KOPT-K1 (cell line): Measurements from ENCODE around the gene SUCLG1.

ENCODE experiments used
- H3K27ac ChIP-seq: fragments of 200-600 bp; sonication (generic); 2 replicates; pipeline ENCODE4 v1.5.1; 2016; ENCODE audit warnings: antibody characterized with exemption, mild to moderate bottlenecking, low read depth, low read length; ENCODE audit not compliant: poor library complexity, severe bottlenecking
- H3K36me3 ChIP-seq: fragments of 200-600 bp; sonication (generic); 2 replicates; pipeline ENCODE4 v1.5.1; 2017; ENCODE audit warnings: antibody characterized with exemption, mild to moderate bottlenecking, low read length, moderate library complexity; ENCODE audit not compliant: insufficient read depth
- H3K9me3 ChIP-seq: fragments of 200-600 bp; sonication (generic); 2 replicates; pipeline ENCODE4 v1.5.1; 2017; ENCODE audit warnings: antibody characterized with exemption, low read length, mild to moderate bottlenecking; ENCODE audit not compliant: insufficient read depth, poor library complexity, severe bottlenecking

The SUCLG1 gene

GRCh38 chr2:84373866-84374265 is 85.2 kb downstream of the SUCLG1 start:
- Histone ChIP-seq H3K27ac (no peak overlapping the region), H3K9me3 (no peaks in the 10 kb centered on the region), H3K36me3 (no peaks in the 10 kb centered on the region)
